SW480 (cell line): ENCODE results near the gene KDM5A.
"Not testable (repeated sequence)": the region's sequence is repeated elsewhere in the genome, so short reads cannot be mapped to it uniquely, and the experiment has no call there.

Experiments used
- DNase-seq: peaks from one replicate; pipeline ENCODE4 v3.0.0-alpha.2; 2016; ENCODE audit warnings: low spot score

The KDM5A gene

DNA sequence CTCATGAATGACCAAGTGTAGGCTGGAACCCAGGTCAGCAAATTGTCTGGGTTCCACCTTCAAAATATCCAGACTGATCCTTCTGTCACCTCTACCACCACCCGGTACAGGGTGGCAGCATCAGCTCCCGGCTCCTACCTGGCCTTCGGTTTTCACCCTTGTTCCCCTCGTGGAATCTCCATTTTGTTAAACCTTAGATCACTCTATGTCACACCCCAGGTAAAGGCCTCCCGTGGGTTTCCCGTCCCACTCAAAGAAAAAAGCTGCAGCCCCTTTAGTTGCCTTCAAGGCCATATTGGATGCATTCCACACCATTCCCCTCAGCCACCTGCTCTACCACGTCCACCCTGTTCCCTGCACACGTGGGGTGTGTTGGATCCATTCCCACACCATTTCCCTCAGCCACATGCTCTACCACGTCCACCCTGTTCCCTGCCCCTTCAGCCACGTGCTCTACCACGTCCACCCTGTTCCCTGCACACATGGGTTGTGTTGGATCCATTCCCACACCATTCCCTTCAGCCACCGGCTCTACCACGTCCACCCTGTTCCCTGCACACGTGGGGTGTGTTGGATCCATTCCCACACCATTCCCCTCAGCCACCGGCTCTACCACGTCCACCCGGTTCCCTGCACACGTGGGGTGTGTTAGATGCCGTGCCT, 150.3 kb downstream of the KDM5A start:
- DNase-seq: no peak

GRCh38 chr12:238116-238515, 151.0 kb downstream of the KDM5A start:
- DNase-seq: no peak

DNA sequence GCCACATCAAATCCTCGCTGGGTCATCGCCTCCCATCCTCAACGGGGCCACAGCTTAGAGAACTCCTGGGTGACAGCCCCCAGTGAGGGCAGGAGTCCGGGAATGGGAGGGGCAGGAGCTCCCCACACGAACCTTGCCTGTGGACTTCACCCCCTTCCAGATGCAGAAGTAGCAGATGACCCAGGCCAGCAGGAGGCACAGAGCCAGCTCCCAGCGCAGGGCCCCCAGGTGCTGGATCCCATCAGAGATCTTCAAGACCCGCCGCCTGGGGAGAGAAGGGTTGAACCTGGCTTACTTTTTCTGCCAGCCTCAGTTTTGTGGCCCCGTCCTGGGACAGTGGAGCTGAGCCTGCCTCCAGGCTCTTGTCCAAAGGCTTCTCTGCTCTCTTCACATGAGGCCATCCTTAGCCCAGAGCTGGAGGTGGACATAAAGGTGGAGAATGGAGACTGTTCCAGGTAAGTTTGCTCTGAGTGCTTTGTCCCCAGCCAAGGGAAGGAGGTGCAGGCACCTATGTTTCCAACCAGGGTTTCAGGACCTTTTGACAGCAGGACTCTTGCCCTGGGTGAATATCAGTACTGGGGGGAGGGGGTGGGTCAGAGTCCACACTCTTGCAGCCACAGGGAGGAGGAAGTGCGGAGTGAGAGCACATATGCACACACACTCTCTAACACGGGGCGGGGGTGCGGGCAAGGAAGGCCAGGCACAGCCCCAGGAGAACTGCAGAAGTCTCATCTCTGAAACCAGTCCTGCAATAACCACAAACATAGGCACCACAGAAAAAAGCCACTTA, 151.9 kb downstream of the KDM5A start:
- no peak for DNase-seq

DNA sequence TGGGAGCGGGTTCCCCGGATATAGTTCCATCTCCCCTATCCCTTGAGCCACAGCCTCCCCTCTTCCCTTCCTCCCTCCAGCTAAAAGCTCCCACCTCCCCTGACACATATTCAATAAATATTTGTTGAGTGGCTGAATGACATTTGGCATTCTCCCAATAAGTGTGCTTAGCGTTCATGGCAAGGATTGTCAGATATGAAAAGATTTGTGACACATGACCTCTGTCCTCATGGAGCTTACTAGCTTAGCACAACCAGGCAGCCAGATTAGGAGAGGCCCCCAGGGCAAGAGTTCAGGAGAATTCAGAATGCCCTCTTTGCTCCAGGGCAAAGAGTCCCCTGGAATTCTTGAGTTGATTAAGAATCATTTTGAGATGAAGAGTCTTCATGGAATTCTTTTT, 152.7 kb downstream of the KDM5A start:
- DNase-seq: no peak

- DNase-seq: not testable (repeated sequence)
These were observed 153.2 kb downstream of the KDM5A start for GRCh38 chr12:235967-236366.

GRCh38 chr12:234891-235415, 154.2 kb downstream of the KDM5A start:
- no peak for DNase-seq

DNA sequence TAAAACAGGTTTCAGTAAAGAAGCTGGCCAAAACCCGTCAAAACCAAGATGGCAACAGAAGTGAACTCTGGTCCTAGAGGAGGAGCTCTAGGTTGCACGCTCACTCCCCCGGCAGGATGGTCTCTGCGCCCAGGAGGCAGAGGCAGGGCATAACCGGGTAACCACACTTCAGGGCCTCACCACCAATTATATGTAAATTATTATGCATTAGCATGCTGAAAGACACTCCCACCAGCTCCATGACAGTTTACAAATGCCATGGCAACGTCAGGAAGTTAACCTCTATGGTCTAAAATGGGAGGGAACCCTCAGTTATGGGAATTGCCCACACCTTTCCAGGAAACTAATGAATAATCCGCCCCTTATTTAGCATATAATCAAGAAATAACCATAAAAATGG, 155.1 kb downstream of the KDM5A start:
- DNase-seq: no peak

DNA sequence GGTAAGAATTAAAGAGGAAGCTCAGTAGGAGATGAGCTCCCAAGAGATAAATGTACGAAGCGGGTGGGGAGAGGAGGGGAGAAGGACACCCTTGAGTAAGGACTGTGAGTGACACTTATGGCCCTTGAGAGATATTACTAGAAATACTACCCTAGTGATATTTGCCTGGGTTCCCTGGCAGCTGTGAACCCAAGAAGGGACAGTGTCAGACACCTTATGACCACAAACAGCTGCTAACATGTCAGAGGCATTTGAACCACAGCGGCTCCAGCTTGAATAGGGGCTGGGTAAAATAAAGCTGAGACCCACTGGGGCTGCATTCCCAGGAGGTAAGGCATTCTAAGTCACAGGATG, 155.5 kb downstream of the KDM5A start:
- no peak for DNase-seq

- no peak for DNase-seq
These were observed 156.1 kb downstream of the KDM5A start for GRCh38 chr12:232731-233614.

DNA sequence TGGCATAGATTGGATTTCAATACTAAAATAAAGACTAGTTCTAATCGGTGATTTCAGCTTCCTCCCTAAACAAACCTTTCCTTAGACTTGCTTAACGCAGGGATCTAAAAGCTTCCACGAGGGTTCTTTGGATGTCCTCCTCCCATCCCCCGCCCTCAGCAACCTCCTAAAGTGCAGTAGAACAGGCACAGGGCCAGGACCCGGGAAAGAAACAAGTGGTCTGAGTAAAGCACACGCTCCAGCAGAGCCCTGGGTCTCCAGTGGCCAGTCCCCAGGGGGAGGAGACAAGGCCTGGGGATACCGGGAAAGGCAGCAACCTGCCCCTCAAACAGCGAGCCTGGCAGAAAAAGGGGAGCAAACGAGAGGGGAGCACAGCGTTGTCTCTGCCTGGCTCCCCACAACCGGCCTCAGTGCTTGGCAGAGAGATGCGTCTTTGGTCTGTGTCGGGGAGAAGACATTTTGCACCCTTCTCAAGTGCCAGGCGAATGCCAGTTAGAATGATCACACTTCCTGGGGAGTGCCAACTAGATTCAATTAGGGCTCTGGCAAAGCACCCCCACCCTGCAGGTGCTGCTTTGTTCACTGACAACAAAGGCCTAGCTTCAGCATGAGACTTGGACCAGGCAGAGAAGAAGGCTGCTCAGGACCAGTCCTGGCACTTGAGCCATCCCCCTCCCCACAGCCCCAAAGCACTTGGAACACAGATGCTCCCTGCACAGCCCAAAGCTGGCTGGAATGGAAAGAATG, 158.0 kb downstream of the KDM5A start:
- no peak for DNase-seq
